GM23248 (cell line): ENCODE measurements around the gene VSIG8. TPM values are rescaled to one million over a fixed set of nuclear protein-coding genes. Genes with fewer than 3 reads are reported as not detected.

Experiments used
- DNase-seq: peaks from one replicate; pipeline ENCODE4 v3.0.0-alpha.2; 2015
- H2AFZ ChIP-seq: fragments of 200-600 bp; sonication (generic); 2 replicates; pipeline ENCODE4 v1.6.1; 2016; ENCODE audit warnings: antibody characterized with exemption
- H3F3A ChIP-seq: fragments of 200-600 bp; sonication (generic); 2 replicates; pipeline ENCODE4 v1.6.1; 2016; ENCODE audit warnings: mild to moderate bottlenecking, antibody characterized with exemption, mixed run types; ENCODE audit not compliant: insufficient read depth
- H3K27ac ChIP-seq: fragments of 200-600 bp; sonication (generic); 2 replicates; pipeline ENCODE4 v1.5.1; 2016; ENCODE audit warnings: mild to moderate bottlenecking
- H3K27me3 ChIP-seq: fragments of 200-600 bp; sonication (generic); replicated peaks from 2 replicates; pipeline ENCODE4 v1.6.1; 2016; ENCODE audit warnings: mild to moderate bottlenecking; ENCODE audit not compliant: insufficient read depth
- H3K36me3 ChIP-seq: fragments of 200-600 bp; sonication (generic); 2 replicates; pipeline ENCODE4 v1.6.1; 2016; ENCODE audit warnings: low read depth, mild to moderate bottlenecking
- H3K4me1 ChIP-seq: fragments of 200-600 bp; sonication (generic); 2 replicates; pipeline ENCODE4 v1.6.1; 2016; ENCODE audit warnings: mild to moderate bottlenecking; ENCODE audit not compliant: insufficient read depth
- H3K4me2 ChIP-seq: fragments of 200-600 bp; sonication (generic); one replicate; pipeline ENCODE4 v1.6.1; 2016; ENCODE audit warnings: mild to moderate bottlenecking; ENCODE audit not compliant: unreplicated experiment
- H3K4me3 ChIP-seq: fragments of 200-600 bp; sonication (generic); 2 replicates; pipeline ENCODE4 v1.5.1; 2016; ENCODE audit warnings: mild to moderate bottlenecking
- H3K79me2 ChIP-seq: fragments of 200-600 bp; sonication (generic); 2 replicates; pipeline ENCODE4 v1.6.1; 2016; ENCODE audit warnings: mild to moderate bottlenecking; ENCODE audit not compliant: insufficient read depth
- H3K9ac ChIP-seq: fragments of 200-600 bp; sonication (generic); 2 replicates; pipeline ENCODE4 v1.6.1; 2016; ENCODE audit warnings: mild to moderate bottlenecking
- H3K9me2 ChIP-seq: fragments of 200-600 bp; sonication (generic); 2 replicates; pipeline ENCODE4 v1.6.1; 2016; ENCODE audit warnings: mixed run types, mild to moderate bottlenecking, moderate library complexity; ENCODE audit not compliant: insufficient read depth
- H3K9me3 ChIP-seq: fragments of 200-600 bp; sonication (generic); one replicate; pipeline ENCODE4 v1.6.1; 2017; ENCODE audit warnings: low read depth
- H4K20me1 ChIP-seq: fragments of 200-600 bp; sonication (generic); 2 replicates; pipeline ENCODE4 v1.6.0; 2016; ENCODE audit not compliant: insufficient read depth
- EZH2 ChIP-seq: fragments of 200-600 bp; sonication (generic); IDR thresholded peaks from 2 replicates; pipeline ENCODE4 v1.6.1; 2018; ENCODE audit warnings: antibody characterized with exemption, mild to moderate bottlenecking; ENCODE audit not compliant: insufficient read depth, poor library complexity, severe bottlenecking
- EZH2phosphoT487 ChIP-seq: fragments of 200-600 bp; sonication (generic); IDR thresholded peaks from 2 replicates; pipeline ENCODE4 v1.6.1; 2018; ENCODE audit warnings: antibody characterized with exemption, moderate library complexity, mild to moderate bottlenecking, low read depth; ENCODE audit not compliant: insufficient read depth
- WGBS, 2 experiments: methylation state at CpG; one replicate each; pipeline ENCODE4 v1.1.6; 2015 to 2017; ENCODE audit warnings: low lambda C conversion rate in 2 of 2, low coverage in 1 of 2; ENCODE audit errors: missing lambda C conversion rate in 2 of 2; 5-methylcytosine and 5-hydroxymethylcytosine counted together
- in situ Hi-C: fragments of 300-500 bp; cut with MboI; formaldehyde crosslinking; loops from 2 replicates; pipeline ENCODE4 v1.15.0; 2020
- polyA plus RNA-seq: library from polyadenylated mRNA; unstranded; fragments of >200 nt; fragmentation: Nextera tagmentation; extraction: Ambion mirVana; gene quantifications from 2 replicates; pipeline ENCODE4 v1.2.1, GENCODE V29; 2016
- total RNA-seq: library from RNA; depleted of rRNA; stranded (reverse); fragments of >200 nt; shearing (Covaris generic); gene quantifications from 2 replicates; pipeline ENCODE4 v1.2.3, GENCODE V29; 2014

Gene VSIG8
- total and polyA plus RNA-seq, 2 experiments from 2014 or later = not detected

GRCh38 chr1:159879136-159879535, 16.7 kb upstream of the VSIG8 start:
- in situ Hi-C loops = no loop called here

GRCh38 chr1:159877695-159878444, 15.4 kb upstream of the VSIG8 start:
- Histone ChIP-seq H3K79me2 (no peaks in the 10 kb centered on the region), H3K9me3 (no peaks in the 10 kb centered on the region), H3K9ac (no peak overlapping the region), H3K4me2 (no peak overlapping the region), H3K27ac (no peak overlapping the region), H3F3A (peaks cover 36% of the 10 kb centered on the region), H2AFZ (no peak overlapping the region), H3K9me2 (no peaks in the 10 kb centered on the region), H3K4me3 (no peak overlapping the region), H3K4me1 (peaks cover 34% of the 10 kb centered on the region), H4K20me1 (no peaks in the 10 kb centered on the region), H3K27me3 (no peaks in the 10 kb centered on the region), H3K36me3 (no peaks in the 10 kb centered on the region)
- TF ChIP-seq EZH2 (no peak), EZH2phosphoT487 (no peak)
- 96 to 98% methylated on average over 6 of the region's 6 CpGs for whole genome bisulfite sequencing, 2 experiments
- in situ Hi-C loops = no loop called here
- DNase-seq = no peak

More at GRCh38 chr1:159879136-159879535, 16.7 kb upstream of the VSIG8 start:
- Histone ChIP-seq H3K9me2 (no peaks in the 10 kb centered on the region), H3K9me3 (no peaks in the 10 kb centered on the region), H2AFZ (no peak overlapping the region), H3F3A (peaks cover 36% of the 10 kb centered on the region), H3K27ac (peak overlapping the region; percentile 48), H3K4me3 (no peak overlapping the region), H3K79me2 (no peaks in the 10 kb centered on the region), H3K4me1 (peaks cover 36% of the 10 kb centered on the region), H3K9ac (no peak overlapping the region), H3K36me3 (no peaks in the 10 kb centered on the region), H3K27me3 (no peaks in the 10 kb centered on the region), H4K20me1 (no peaks in the 10 kb centered on the region), H3K4me2 (no peak overlapping the region)
- TF ChIP-seq EZH2phosphoT487 (no peak), EZH2 (no peak)
- 67 to 77% methylated on average over 3 of the region's 3 CpGs for WGBS, 2 experiments
- DNase-seq = peak; percentile 58

- H3F3A ChIP-seq = peaks cover 14% of the 10 kb centered on the region
- H3K27ac ChIP-seq = no peak overlapping the region
- peaks cover 11% of the 10 kb centered on the region for H3K4me1 ChIP-seq
- H3K9me3 ChIP-seq = no peaks in the 10 kb centered on the region
- H3K4me2 ChIP-seq = no peak overlapping the region
- no peak overlapping the region for H3K4me3 ChIP-seq
- H2AFZ ChIP-seq = no peak overlapping the region
- no peak overlapping the region for H3K9ac ChIP-seq
- H3K79me2 ChIP-seq = no peaks in the 10 kb centered on the region
- DNase-seq = no peak
- in situ Hi-C loops = no loop called here
- H3K9me2 ChIP-seq = no peaks in the 10 kb centered on the region
- WGBS, 2 experiments = 80 to 84% methylated on average over 4 of the region's 4 CpGs
- no peaks in the 10 kb centered on the region for H4K20me1 ChIP-seq
- TF ChIP-seq EZH2phosphoT487 (no peak), EZH2 (no peak)
- H3K27me3 ChIP-seq = no peaks in the 10 kb centered on the region
- no peaks in the 10 kb centered on the region for H3K36me3 ChIP-seq
These were observed 11.2 kb upstream of the VSIG8 start for GRCh38 chr1:159873530-159874143.

- in situ Hi-C loops = no loop called here
- DNase-seq = no peak
- 85 to 92% methylated on average over 15 of the region's 15 CpGs for WGBS, 2 experiments
These were observed 10.4 kb upstream of the VSIG8 start for GRCh38 chr1:159872891-159873290.

More at GRCh38 chr1:159872891-159873290, 10.4 kb upstream of the VSIG8 start:
- H3K4me1 ChIP-seq = peaks cover 13% of the 10 kb centered on the region
- H2AFZ ChIP-seq = no peak overlapping the region
- H3K4me3 ChIP-seq = no peak overlapping the region
- H3K9ac ChIP-seq = no peak overlapping the region
- H3F3A ChIP-seq = peaks cover 17% of the 10 kb centered on the region
- H4K20me1 ChIP-seq = no peaks in the 10 kb centered on the region
- no peaks in the 10 kb centered on the region for H3K27me3 ChIP-seq
- no peak overlapping the region for H3K4me2 ChIP-seq
- H3K79me2 ChIP-seq = no peaks in the 10 kb centered on the region
- H3K9me3 ChIP-seq = no peaks in the 10 kb centered on the region
- no peaks in the 10 kb centered on the region for H3K9me2 ChIP-seq
- no peak for TF ChIP-seq EZH2
- no peak for TF ChIP-seq EZH2phosphoT487
- no peaks in the 10 kb centered on the region for H3K36me3 ChIP-seq
- no peak overlapping the region for H3K27ac ChIP-seq
